ENCODE measurements around the gene BCL2L14. TPM values are rescaled to one million over a fixed set of nuclear protein-coding genes. Genes with fewer than 3 reads are reported as not detected.

BCL2L14 gene
- total and polyA plus RNA-seq, 10 donors = 0.13 to 2.2 (median 0.91) TPM; not detected in 1

DNA sequence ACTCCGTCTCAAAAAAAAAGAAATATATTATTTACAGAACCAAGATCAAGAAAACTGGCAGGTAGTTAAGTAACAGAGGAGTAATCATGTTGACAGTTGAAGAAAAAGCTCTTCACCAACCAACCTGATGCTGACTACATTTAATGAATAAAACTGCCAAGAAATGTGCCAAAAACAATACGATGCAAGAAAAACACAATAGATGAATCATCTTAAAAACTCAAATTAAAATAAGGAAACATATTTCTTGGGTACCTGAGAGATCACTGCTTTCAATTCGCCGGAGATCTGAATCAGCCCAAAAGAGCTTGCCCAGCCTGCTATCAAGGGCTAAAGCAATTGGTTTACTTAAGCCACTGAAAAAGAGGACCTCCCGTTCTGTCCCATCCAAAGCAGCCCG is 76.4 kb downstream of the BCL2L14 start:
- H3K27ac ChIP-seq = no peak overlapping the region
- H3K4me1 ChIP-seq = no peaks in the 10 kb centered on the region
- intact Hi-C loops (cut with DNase I; ENCODE audit: low total_unique reads) = no loop called here
- no peak for DNase-seq
- TF ChIP-seq POLR2AphosphoS5 (IDR thresholded peaks at IDR 0.05) (no peak), POLR2A (IDR thresholded peaks at IDR 0.05) (no peak)
- TF ChIP-seq, protein P1, sequence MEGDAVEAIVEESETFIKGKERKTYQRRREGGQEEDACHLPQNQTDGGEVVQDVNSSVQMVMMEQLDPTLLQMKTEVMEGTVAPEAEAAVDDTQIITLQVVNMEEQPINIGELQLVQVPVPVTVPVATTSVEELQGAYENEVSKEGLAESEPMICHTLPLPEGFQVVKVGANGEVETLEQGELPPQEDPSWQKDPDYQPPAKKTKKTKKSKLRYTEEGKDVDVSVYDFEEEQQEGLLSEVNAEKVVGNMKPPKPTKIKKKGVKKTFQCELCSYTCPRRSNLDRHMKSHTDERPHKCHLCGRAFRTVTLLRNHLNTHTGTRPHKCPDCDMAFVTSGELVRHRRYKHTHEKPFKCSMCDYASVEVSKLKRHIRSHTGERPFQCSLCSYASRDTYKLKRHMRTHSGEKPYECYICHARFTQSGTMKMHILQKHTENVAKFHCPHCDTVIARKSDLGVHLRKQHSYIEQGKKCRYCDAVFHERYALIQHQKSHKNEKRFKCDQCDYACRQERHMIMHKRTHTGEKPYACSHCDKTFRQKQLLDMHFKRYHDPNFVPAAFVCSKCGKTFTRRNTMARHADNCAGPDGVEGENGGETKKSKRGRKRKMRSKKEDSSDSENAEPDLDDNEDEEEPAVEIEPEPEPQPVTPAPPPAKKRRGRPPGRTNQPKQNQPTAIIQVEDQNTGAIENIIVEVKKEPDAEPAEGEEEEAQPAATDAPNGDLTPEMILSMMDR (IDR thresholded peaks at IDR 0.05 in 8 of 11, conservative IDR thresholded peaks at IDR 0.05 in 3 of 11) = no peak
- H3K27me3 ChIP-seq (replicated peaks in 1 of 7) = no peaks in the 10 kb centered on the region
- no peak overlapping the region for H3K4me3 ChIP-seq
- no peaks in the 10 kb centered on the region for H3K9me3 ChIP-seq
- 93 to 96% (median 95%) methylated on average over 6 of the region's 6 CpGs for WGBS, 5 donors
- H3K36me3 ChIP-seq = peaks cover 0 to 21% (median 0%) of the 10 kb centered on the region in 6 donors

Small RNA genes within 50 kb of the gene (microRNA-seq; reads per million reads assigned to microRNA genes)
- gene MIR1244-4 = 0 reads per million in 3 donors

Other genes with a start within 250 kb of the BCL2L14 start
- 10 to 100 TPM in 3 of 7 donors, 1 to 10 TPM in 4; 7.0 to 14.9 (median 10.0) TPM for gene LRP6, start 196.1 kb downstream of the BCL2L14 start, total RNA-seq
- 1 to 10 TPM in 1 of 3 donors, under 1 TPM in 2; 0.63 to 1.2 (median 0.94) TPM for gene LRP6, start 196.1 kb downstream of the BCL2L14 start, polyA plus RNA-seq

Measured in spleen (tissue), 11 donors.